DOHH2 (cell line): ENCODE measurements around the gene DLL1.

Experiments
- EZH2phosphoT487 ChIP-seq: fragments of 200-600 bp; sonication (generic); IDR thresholded peaks from 2 replicates; pipeline ENCODE4 v1.6.1; 2017; ENCODE audit warnings: borderline replicate concordance, mild to moderate bottlenecking, antibody characterized with exemption, low read length, moderate library complexity, mixed read lengths
- TF ChIP-seq, protein P1 (sequence below): fragments of 200-600 bp; sonication (generic); IDR thresholded peaks from one replicate; pipeline ENCODE4 v1.5.1; 2014; ENCODE audit warnings: antibody characterized with exemption, mild to moderate bottlenecking, low read depth, low read length; ENCODE audit not compliant: poor library complexity, severe bottlenecking

DNA sequence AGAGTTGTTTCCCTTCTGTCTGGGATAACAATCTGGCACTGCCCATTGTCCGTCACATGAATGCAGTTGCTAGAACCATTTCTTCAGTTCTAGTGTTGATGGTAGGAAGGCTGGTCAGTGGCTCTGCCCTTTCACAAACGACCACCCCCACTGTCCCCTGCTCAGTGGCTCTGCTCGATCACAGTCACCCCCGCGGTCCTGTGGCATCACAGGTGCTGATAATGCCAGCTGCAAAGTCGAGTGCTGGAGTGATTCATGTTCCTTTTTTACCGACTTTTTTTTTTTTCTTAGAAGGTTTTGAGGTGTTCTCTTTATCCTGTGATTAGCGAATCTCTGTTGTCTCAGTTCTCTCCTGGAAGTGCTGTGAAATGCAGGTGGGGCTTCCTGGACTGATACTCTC is 38.4 kb upstream of the DLL1 start:
- no peak for TF ChIP-seq EZH2phosphoT487
- TF ChIP-seq, protein P1, sequence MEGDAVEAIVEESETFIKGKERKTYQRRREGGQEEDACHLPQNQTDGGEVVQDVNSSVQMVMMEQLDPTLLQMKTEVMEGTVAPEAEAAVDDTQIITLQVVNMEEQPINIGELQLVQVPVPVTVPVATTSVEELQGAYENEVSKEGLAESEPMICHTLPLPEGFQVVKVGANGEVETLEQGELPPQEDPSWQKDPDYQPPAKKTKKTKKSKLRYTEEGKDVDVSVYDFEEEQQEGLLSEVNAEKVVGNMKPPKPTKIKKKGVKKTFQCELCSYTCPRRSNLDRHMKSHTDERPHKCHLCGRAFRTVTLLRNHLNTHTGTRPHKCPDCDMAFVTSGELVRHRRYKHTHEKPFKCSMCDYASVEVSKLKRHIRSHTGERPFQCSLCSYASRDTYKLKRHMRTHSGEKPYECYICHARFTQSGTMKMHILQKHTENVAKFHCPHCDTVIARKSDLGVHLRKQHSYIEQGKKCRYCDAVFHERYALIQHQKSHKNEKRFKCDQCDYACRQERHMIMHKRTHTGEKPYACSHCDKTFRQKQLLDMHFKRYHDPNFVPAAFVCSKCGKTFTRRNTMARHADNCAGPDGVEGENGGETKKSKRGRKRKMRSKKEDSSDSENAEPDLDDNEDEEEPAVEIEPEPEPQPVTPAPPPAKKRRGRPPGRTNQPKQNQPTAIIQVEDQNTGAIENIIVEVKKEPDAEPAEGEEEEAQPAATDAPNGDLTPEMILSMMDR, result no peak
